GM19455 (cell line): ENCODE results near the gene MMP11.

ENCODE experiments used
- ATAC-seq: cut with Tn5 transposase; IDR thresholded peaks from one replicate; pipeline ENCODE4 v1.9.1; 2021; ENCODE audit not compliant: unreplicated experiment

Gene MMP11

GRCh38 chr22:23756891-23757290 is 15.8 kb upstream of the MMP11 start:
- no peak for ATAC-seq

DNA sequence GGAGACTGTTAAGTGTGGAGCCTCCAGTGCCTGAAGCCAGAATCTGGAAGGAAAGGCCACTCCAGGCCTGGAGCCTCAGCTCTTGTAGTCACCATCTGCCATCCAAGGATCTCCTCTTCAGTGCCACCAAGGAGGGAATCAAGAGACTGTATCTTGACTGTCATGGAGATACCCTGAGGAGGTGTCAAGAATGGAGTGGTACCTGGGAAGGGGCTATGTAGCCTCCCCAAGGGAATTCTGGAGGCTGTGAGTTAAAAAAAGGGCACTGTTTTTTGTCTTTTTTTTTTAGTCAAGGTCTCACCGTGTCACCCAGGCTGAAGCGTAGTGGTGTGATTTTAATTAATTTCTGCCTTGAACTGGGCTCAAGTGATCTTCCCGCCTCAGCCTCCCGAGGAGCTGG is 13.1 kb upstream of the MMP11 start:
- ATAC-seq, result no peak

DNA sequence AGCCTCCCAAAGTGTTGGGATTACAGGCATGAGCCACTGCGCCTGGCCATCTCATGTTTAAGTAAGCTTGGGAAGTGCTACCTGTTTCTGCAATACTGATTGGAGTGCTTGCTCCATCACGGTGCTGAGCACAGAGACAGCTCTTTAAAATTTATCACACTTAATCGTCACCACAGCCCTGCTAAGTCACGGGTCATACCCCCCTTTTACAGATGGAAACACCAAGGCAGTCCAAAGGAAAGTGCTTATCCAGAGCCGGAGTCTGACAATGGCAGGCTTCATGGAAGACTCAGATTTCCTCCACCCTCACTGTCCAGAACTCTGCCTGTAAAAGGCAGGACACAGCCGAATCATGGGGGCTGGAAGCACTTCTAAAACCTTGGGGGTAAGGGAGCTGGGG is 12.6 kb upstream of the MMP11 start:
- no peak for ATAC-seq

GRCh38 chr22:23762842-23763578 is 9.6 kb upstream of the MMP11 start, which contains the start of gene C22orf15:
Gene C22orf15 (plus strand): TSS chr22:23762990. CDS start chr22:23763307, 317 bp downstream.
- no peak for ATAC-seq

- no peak for ATAC-seq
Measured at GRCh38 chr22:23763579-23763945, 9.1 kb upstream of the MMP11 start.

GRCh38 chr22:23763954-23764353 is 8.7 kb upstream of the MMP11 start:
- ATAC-seq, result no peak

GRCh38 chr22:23764899-23765881 is 7.5 kb upstream of the MMP11 start:
- ATAC-seq, result no peak

DNA sequence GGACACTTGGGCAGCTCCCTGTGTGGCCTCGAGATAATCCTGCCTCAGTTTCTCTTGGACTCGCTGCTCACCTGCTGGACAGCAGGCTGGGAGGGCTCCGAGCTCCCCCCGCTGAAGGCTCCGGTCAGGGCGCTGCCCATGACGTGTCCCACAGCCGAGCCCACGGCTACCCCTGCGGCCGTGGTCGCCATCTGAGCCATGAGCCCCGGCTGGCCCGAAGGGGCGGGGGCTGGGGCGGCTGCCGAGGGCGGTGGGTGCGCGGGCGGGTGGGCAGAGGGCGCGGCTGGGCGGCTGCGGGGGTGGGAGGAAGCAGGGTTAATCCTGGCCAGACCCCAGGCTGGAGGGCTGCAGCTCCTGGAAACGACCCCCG is 5.4 kb upstream of the MMP11 start:
- no peak for ATAC-seq

- ATAC-seq, result peak; percentile 54
Measured at GRCh38 chr22:23767673-23768548, 4.7 kb upstream of the MMP11 start, which contains the start of gene CHCHD10. Gene CHCHD10 (minus strand): TSS chr22:23767972. CDS start chr22:23767874, 98 bp downstream.

- ATAC-seq, result no peak
Measured at GRCh38 chr22:23769321-23769965, 3.2 kb upstream of the MMP11 start.

GRCh38 chr22:23772315-23772648 is 367 bp upstream of the MMP11 start:
- no peak for ATAC-seq

DNA sequence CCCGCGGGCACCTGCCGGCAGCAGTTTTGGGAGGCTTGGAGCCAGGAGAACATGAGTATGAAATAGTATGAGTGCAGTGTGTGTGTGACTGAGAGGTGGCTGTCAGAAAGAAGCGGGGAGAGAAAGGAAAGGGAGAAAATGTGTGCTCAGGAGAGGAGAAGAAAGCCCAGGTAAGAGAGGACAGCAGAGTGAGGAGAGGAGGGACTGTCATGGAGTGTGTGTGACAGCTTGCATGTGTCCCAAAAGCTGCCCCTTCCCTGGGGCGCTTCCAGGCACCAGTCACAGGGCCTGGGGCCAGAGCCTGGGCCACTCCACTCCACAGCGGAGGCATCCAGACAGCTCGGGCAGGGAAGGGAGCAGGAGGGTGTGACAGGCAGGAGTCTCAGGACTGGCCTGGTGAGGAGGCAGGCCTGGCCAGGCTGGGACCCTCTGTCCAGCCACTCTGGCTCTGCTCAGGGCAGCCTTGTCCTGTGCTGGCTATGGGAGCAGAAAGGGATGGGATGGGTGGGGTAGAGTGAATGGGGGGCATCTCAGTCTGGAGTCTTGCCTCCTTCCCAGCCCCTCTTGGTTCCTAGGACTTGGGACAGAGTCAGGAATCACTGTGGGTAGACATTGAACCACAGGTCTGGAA is 949 bp downstream of the MMP11 start:
- no peak for ATAC-seq

GRCh38 chr22:23774114-23774921 is 1.7 kb downstream of the MMP11 start:
- ATAC-seq, result no peak

GRCh38 chr22:23774922-23775436 is 2.3 kb downstream of the MMP11 start:
- ATAC-seq, result no peak

DNA sequence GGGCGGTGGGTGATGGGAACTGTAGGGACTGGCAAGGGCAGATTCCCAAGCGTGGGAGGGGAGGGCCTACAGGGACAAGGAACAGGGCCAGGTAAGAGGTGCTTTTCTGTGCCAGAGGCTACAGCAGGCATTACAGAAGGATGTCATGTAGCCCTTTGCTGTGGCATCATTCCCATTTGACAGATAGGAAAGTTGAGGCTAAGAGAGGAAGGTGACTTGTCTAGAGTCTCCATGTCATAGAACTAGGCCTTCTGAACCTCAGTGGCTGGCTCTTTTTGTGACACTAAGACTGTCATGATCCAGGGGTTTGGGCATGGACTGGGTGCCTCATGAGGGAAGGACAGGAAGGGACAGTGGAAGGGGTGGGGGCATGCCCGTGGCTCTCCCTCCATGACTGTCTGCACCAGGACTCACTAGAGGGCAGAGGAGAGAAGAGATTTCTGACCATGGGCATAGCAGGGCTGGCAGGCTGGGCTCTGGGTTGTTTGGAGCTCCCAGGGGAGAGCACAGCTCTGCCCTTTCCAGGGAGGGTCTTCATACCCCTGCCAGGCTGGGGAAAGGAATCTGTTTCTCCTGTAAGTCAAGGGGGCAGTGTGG is 3.2 kb downstream of the MMP11 start:
- ATAC-seq, result no peak

DNA sequence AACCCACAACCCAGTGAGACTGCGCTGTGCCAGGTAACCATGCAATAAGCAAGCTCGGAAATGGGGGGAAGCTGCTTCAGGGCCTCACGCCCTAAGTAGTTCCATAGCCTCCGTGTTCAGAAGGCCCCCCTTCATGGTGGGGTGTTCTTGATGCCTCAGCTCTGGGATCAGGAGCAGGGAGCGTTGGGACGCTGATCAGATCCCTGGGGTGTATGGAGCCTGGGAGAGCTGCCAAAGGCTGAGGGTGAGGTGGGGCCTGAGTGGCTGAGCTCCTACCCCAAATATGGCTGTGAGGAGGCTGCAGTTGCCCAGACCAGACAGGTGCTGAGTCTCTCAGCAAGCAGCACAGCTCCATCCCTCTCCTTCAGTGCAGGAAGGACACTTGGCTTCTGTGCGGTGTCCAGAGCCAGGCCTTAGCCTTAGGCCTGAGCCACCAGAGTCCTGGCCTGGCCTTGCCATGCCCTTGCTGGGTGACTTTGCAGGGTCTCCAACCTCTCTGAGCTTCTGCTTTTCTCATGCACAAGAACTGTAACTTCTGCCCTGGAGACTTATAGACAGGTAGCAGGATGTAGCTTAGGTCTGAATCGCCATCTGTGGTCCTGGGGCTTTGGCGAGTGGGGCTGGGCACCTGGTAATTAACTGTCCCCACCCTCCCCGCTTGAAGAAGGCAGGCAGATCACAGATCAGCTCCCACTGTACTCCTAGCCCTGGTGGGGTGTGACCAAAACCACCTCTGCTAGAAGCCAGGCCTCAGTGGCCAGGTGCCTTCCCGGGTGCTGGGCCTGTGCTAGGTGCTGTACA is 5.3 kb downstream of the MMP11 start:
- ATAC-seq, result no peak

DNA sequence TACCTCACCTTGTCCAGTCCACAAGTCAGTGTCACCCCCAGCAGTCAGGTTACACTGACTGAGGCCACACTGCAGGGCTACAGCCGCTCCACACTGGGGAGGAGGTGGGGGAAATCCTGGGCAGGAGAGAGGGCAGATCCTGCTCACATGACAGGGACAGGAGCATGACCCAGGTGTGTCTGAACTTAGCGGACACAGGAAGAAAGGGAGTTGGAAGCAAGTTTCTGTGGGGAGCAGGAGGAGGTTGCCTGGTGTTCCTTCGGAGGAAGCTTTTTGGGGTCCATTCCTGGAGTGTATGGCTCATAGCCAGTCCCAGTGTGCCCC is 5.9 kb downstream of the MMP11 start:
- ATAC-seq, result no peak

DNA sequence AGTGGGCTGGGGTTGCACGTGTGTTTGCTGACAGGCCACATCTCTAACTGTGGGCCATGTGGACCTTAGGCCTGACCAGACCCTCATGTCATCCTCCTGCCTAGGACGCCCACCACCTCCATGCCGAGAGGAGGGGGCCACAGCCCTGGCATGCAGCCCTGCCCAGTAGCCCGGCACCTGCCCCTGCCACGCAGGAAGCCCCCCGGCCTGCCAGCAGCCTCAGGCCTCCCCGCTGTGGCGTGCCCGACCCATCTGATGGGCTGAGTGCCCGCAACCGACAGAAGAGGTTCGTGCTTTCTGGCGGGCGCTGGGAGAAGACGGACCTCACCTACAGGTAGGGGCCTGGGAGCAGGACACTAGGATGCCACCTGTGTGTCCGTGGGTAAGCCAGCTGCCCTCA is 6.4 kb downstream of the MMP11 start:
- no peak for ATAC-seq
